DND-41 (cell line): ENCODE data around the gene SLC17A9.

Experiments used
- ATAC-seq: fragments of 200-7000 bp; cut with Tn5 transposase; 3 replicates; pipeline ENCODE4 v1.9.1; 2021; ENCODE audit warnings: low read depth; ENCODE audit not compliant: insufficient read depth
- DNase-seq: peaks from one replicate; pipeline ENCODE4 v3.0.0-alpha.2; 2020
- H2AFZ ChIP-seq: 2 replicates; pipeline ENCODE4 v1.6.0; 2012; ENCODE audit warnings: low read depth, low read length
- H3K27ac ChIP-seq: 2 replicates; pipeline ENCODE4 v1.5.1; 2012; ENCODE audit warnings: low read length, inconsistent platforms
- H3K27me3 ChIP-seq: fragments of 200-600 bp; sonication (generic); 2 replicates; pipeline ENCODE4 v1.6.0; 2012; ENCODE audit warnings: low read length, mild to moderate bottlenecking, inconsistent platforms; ENCODE audit not compliant: insufficient read depth, poor library complexity
- H3K36me3 ChIP-seq: 2 replicates; pipeline ENCODE4 v1.5.1; 2012; ENCODE audit warnings: low read length, inconsistent platforms; ENCODE audit not compliant: insufficient read depth
- H3K4me1 ChIP-seq: 2 replicates; pipeline ENCODE4 v1.5.1; 2012; ENCODE audit warnings: mild to moderate bottlenecking, low read length; ENCODE audit not compliant: insufficient read depth
- H3K4me2 ChIP-seq: 2 replicates; pipeline ENCODE4 v1.6.0; 2012; ENCODE audit warnings: mild to moderate bottlenecking, moderate library complexity, low read length, inconsistent platforms; ENCODE audit not compliant: insufficient read depth
- H3K4me3 ChIP-seq, 2 experiments: fragments of 200-600 bp in 1 of 2; shearing (Covaris generic) in 1 of 2; 2 replicates each; pipeline ENCODE4 v1.5.1; 2012 to 2016; ENCODE audit warnings: inconsistent platforms in 2 of 2, low read length in 2 of 2, mild to moderate bottlenecking in 2 of 2, low read depth in 1 of 2, moderate library complexity in 1 of 2
- H3K79me2 ChIP-seq: 2 replicates; pipeline ENCODE4 v1.6.0; 2012; ENCODE audit warnings: low read length, inconsistent platforms; ENCODE audit not compliant: insufficient read depth
- H3K9ac ChIP-seq: 2 replicates; pipeline ENCODE4 v1.6.0; 2012; ENCODE audit warnings: low read depth, mild to moderate bottlenecking, inconsistent platforms, low read length, moderate library complexity
- H3K9me3 ChIP-seq: 2 replicates; pipeline ENCODE4 v1.5.1; 2012; ENCODE audit warnings: low read length, moderate library complexity, mild to moderate bottlenecking, inconsistent platforms; ENCODE audit not compliant: insufficient read depth, severe bottlenecking
- H4K20me1 ChIP-seq: 2 replicates; pipeline ENCODE4 v1.6.0; 2012; ENCODE audit warnings: low read length; ENCODE audit not compliant: insufficient read depth
- CTCF ChIP-seq: IDR thresholded peaks from 2 replicates; pipeline ENCODE4 v1.5.1; 2012; ENCODE audit warnings: borderline replicate concordance, low read length, moderate library complexity, mild to moderate bottlenecking; ENCODE audit not compliant: poor library complexity, severe bottlenecking; ENCODE audit errors: extremely low read depth
- EZH2 ChIP-seq: IDR thresholded peaks from 3 replicates; pipeline ENCODE4 v1.6.1; 2012; ENCODE audit warnings: borderline replicate concordance, low read depth, mild to moderate bottlenecking, moderate library complexity, low read length, inconsistent platforms; ENCODE audit not compliant: severe bottlenecking

SLC17A9 gene

GRCh38 chr20:62942456-62942855 lies 10.1 kb upstream of the SLC17A9 start:
- H3K4me2 ChIP-seq, result no peak overlapping the region
- no peak overlapping the region for H3K4me3 ChIP-seq
- H3K9ac ChIP-seq, result no peak overlapping the region
- no peak overlapping the region for H2AFZ ChIP-seq
- ATAC-seq, result no peak
- peaks cover 91% of the 10 kb centered on the region for H3K79me2 ChIP-seq
- no peaks in the 10 kb centered on the region for H3K27me3 ChIP-seq
- H3K27ac ChIP-seq, result no peak overlapping the region
- peaks cover 28% of the 10 kb centered on the region for H3K4me1 ChIP-seq
- H3K36me3 ChIP-seq, result peaks cover 78% of the 10 kb centered on the region
- TF ChIP-seq EZH2, result no peak
- no peak for TF ChIP-seq CTCF
- H3K9me3 ChIP-seq, result no peaks in the 10 kb centered on the region
- no peak for DNase-seq
- H4K20me1 ChIP-seq, result peaks cover 56% of the 10 kb centered on the region

GRCh38 chr20:62943396-62943795 lies 9.1 kb upstream of the SLC17A9 start:
- Histone ChIP-seq H4K20me1 (peaks cover 62% of the 10 kb centered on the region), H3K9ac (no peak overlapping the region), H3K4me2 (no peak overlapping the region), H3K27me3 (no peaks in the 10 kb centered on the region), H3K9me3 (no peaks in the 10 kb centered on the region), H3K79me2 (peaks cover 84% of the 10 kb centered on the region), H3K4me3 (no peak overlapping the region), H3K27ac (no peak overlapping the region), H3K36me3 (peaks cover 87% of the 10 kb centered on the region), H3K4me1 (peaks cover 28% of the 10 kb centered on the region), H2AFZ (no peak overlapping the region)
- ATAC-seq, result no peak
- TF ChIP-seq EZH2 (no peak), CTCF (no peak)
- no peak for DNase-seq

- peaks cover 81% of the 10 kb centered on the region for H3K79me2 ChIP-seq
- H3K9ac ChIP-seq, result no peak overlapping the region
- H2AFZ ChIP-seq, result no peak overlapping the region
- H3K27me3 ChIP-seq, result no peaks in the 10 kb centered on the region
- peaks cover 24% of the 10 kb centered on the region for H3K4me1 ChIP-seq
- DNase-seq, result no peak
- H3K9me3 ChIP-seq, result no peaks in the 10 kb centered on the region
- H3K4me3 ChIP-seq, result no peak overlapping the region
- H4K20me1 ChIP-seq, result peaks cover 58% of the 10 kb centered on the region
- TF ChIP-seq CTCF (no peak), EZH2 (no peak)
- H3K27ac ChIP-seq, result no peak overlapping the region
- H3K4me2 ChIP-seq, result no peak overlapping the region
- no peak for ATAC-seq
- H3K36me3 ChIP-seq, result peaks cover 94% of the 10 kb centered on the region
Measured at GRCh38 chr20:62944184-62944583, 8.3 kb upstream of the SLC17A9 start.

GRCh38 chr20:62944746-62945145 lies 7.8 kb upstream of the SLC17A9 start:
- H3K79me2 ChIP-seq, result peaks cover 76% of the 10 kb centered on the region

More at GRCh38 chr20:62944746-62945145, 7.8 kb upstream of the SLC17A9 start:
- peaks cover 94% of the 10 kb centered on the region for H3K36me3 ChIP-seq
- no peak overlapping the region for H3K9ac ChIP-seq
- peaks cover 53% of the 10 kb centered on the region for H4K20me1 ChIP-seq
- TF ChIP-seq EZH2 (no peak), CTCF (no peak)
- H3K9me3 ChIP-seq, result no peaks in the 10 kb centered on the region
- no peak overlapping the region for H3K4me2 ChIP-seq
- no peak for DNase-seq
- H3K4me3 ChIP-seq, result no peak overlapping the region
- ATAC-seq, result no peak
- peaks cover 19% of the 10 kb centered on the region for H3K4me1 ChIP-seq
- no peak overlapping the region for H2AFZ ChIP-seq
- H3K27me3 ChIP-seq, result no peaks in the 10 kb centered on the region
- H3K27ac ChIP-seq, result no peak overlapping the region
